Activated naive CD4-positive, alpha-beta T cell treated with anti-CD3 and anti-CD28 coated beads, Interleukin-2, amount 10 ng/mL, durations not matched to agents 7 days and 5 days (primary cell): ENCODE results near the gene SGCA.

Experiments
- CTCF ChIA-PET: fragments of 350-600 bp; sonication (Branson Sonifier 250); formaldehyde crosslinking; loops from one replicate; lab custom pipeline; 2021; ENCODE audit warnings: antibody characterized with exemption; lab: Charles Lee
- DNase-seq: peaks from one replicate; pipeline ENCODE4 v3.0.0-alpha.2; 2020
- H3K27ac Mint-ChIP-seq: one replicate; pipeline ENCODE4 v1.8.0; 2021; ENCODE audit warnings: mild to moderate bottlenecking, moderate library complexity, mixed read lengths
- H3K27me3 Mint-ChIP-seq: one replicate; pipeline ENCODE4 v1.8.0; 2021; ENCODE audit warnings: mild to moderate bottlenecking, mixed read lengths
- H3K36me3 Mint-ChIP-seq: one replicate; pipeline ENCODE4 v1.8.0; 2021; ENCODE audit warnings: mixed read lengths
- H3K4me1 Mint-ChIP-seq: one replicate; pipeline ENCODE4 v1.8.0; 2021; ENCODE audit warnings: mixed read lengths
- H3K4me3 Mint-ChIP-seq: one replicate; pipeline ENCODE4 v1.8.0; 2021; ENCODE audit warnings: mild to moderate bottlenecking, moderate library complexity, mixed read lengths
- H3K9me3 Mint-ChIP-seq: one replicate; pipeline ENCODE4 v1.8.0; 2021; ENCODE audit warnings: mixed read lengths

SGCA gene

GRCh38 chr17:50213026-50214022 is 47.5 kb downstream of the SGCA start:
- Mint-ChIP-seq H3K27me3 (peaks cover 79% of the 10 kb centered on the region), H3K36me3 (no peaks in the 10 kb centered on the region)
- DNase-seq = peak; percentile 70

GRCh38 chr17:50214976-50215760 is 49.4 kb downstream of the SGCA start:
- Mint-ChIP-seq H3K27ac (no peak overlapping the region), H3K4me3 (no peak overlapping the region), H3K4me1 (peaks cover 16% of the 10 kb centered on the region), H3K9me3 (no peaks in the 10 kb centered on the region), H3K36me3 (no peaks in the 10 kb centered on the region), H3K27me3 (peaks cover 70% of the 10 kb centered on the region)
- CTCF ChIA-PET = interaction anchor here (1.0 to 1.6 kb wide), 5 partner anchors 15 to 83 kb away, joined by 3 to 4 read pairs (median 3); no protein-coding TSS in a partner anchor
- DNase-seq = no peak

More at GRCh38 chr17:50213026-50214022, 47.5 kb downstream of the SGCA start:
- Mint-ChIP-seq H3K4me1 (peaks cover 11% of the 10 kb centered on the region), H3K4me3 (no peak overlapping the region), H3K27ac (no peak overlapping the region), H3K9me3 (no peaks in the 10 kb centered on the region)
- CTCF ChIA-PET = interaction anchor here (0.9 to 5.1 kb wide), 9 partner anchors 9 to 105 kb away, joined by 3 to 40 read pairs (median 5); partner anchors contain the start of gene COL1A1

DNA sequence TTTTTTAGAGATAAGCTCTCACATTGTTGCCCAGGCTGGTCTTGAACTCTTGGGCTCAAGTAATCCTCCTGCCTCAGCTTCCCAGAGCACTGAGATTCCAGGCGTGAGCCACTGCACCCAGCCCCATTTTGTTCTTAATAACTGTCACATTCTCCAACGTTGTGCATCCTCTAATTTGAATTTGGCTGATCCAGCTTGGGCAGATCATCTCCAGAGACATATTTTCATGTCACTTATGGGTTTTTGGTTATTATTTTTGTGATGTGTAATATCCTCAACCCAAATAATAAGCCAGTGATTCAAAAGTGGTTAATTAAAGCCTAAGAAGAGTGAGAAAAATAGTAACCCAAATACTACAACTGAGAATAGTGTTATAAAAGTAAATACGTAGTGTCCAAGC is 51.8 kb downstream of the SGCA start:
- Mint-ChIP-seq H3K9me3 (no peaks in the 10 kb centered on the region), H3K27ac (no peak overlapping the region), H3K27me3 (peaks cover 53% of the 10 kb centered on the region), H3K36me3 (no peaks in the 10 kb centered on the region), H3K4me1 (peaks cover 26% of the 10 kb centered on the region), H3K4me3 (no peak overlapping the region)
- DNase-seq = no peak
- CTCF ChIA-PET = interaction anchor here (0.9 to 1.3 kb wide), 3 partner anchors 16 to 52 kb away, joined by 4 to 5 read pairs (median 5); partner anchors contain the start of gene COL1A1

GRCh38 chr17:50218071-50218759 is 52.4 kb downstream of the SGCA start:
- Mint-ChIP-seq H3K36me3 (no peaks in the 10 kb centered on the region), H3K27me3 (peaks cover 47% of the 10 kb centered on the region), H3K4me1 (peaks cover 19% of the 10 kb centered on the region), H3K4me3 (no peak overlapping the region), H3K27ac (peak overlapping the region; percentile 11), H3K9me3 (no peaks in the 10 kb centered on the region)
- CTCF ChIA-PET = interaction anchor here (0.8 to 1.3 kb wide), 5 partner anchors 12 to 54 kb away, joined by 3 to 5 read pairs (median 4); partner anchors contain the start of gene COL1A1
- no peak for DNase-seq

DNA sequence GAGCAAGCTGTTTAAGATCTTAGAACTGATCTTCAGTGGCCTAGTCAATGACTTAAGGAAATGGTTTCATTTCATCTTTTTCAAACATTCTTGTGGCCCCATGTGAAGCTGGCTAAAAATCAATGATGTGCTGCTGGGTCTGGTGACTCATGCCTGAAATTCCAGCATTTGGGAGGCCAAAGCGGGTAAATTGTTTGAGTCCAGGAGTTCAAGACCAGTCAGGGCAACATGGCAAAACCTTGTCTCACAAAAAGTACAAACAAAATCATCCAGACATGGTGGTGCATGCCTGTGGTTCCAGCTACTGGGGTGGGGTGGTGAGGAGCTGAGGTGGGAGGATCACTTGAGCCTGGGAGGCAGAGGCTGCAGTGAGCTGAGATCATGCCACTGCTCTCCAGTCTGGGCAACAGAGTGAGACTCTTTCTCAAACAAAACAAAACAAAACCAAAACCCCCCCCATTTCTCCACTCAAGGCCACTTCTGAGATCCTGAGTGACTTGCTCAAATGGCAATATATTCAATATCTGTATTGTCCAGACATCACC is 53.0 kb downstream of the SGCA start:
- DNase-seq = no peak
- Mint-ChIP-seq H3K9me3 (no peaks in the 10 kb centered on the region), H3K27me3 (peaks cover 46% of the 10 kb centered on the region), H3K36me3 (no peaks in the 10 kb centered on the region), H3K27ac (peak overlapping the region; percentile 11), H3K4me1 (peaks cover 17% of the 10 kb centered on the region), H3K4me3 (no peak overlapping the region)
- CTCF ChIA-PET = interaction anchor here (0.8 to 1.3 kb wide), 4 partner anchors 13 to 53 kb away, joined by 3 to 4 read pairs (median 4); partner anchors contain the start of gene COL1A1

- no peak for DNase-seq
- no peaks in the 10 kb centered on the region for H3K36me3 Mint-ChIP-seq
- H3K9me3 Mint-ChIP-seq = no peaks in the 10 kb centered on the region
- H3K27ac Mint-ChIP-seq = no peak overlapping the region
- H3K27me3 Mint-ChIP-seq = peaks cover 41% of the 10 kb centered on the region
- no peak overlapping the region for H3K4me3 Mint-ChIP-seq
- H3K4me1 Mint-ChIP-seq = peaks cover 17% of the 10 kb centered on the region
- CTCF ChIA-PET = interaction anchor here (1.2 to 1.8 kb wide), 4 partner anchors 15 to 78 kb away, joined by 3 to 4 read pairs (median 4); no protein-coding TSS in a partner anchor
Measured at GRCh38 chr17:50219342-50219741, 53.5 kb downstream of the SGCA start.

DNA sequence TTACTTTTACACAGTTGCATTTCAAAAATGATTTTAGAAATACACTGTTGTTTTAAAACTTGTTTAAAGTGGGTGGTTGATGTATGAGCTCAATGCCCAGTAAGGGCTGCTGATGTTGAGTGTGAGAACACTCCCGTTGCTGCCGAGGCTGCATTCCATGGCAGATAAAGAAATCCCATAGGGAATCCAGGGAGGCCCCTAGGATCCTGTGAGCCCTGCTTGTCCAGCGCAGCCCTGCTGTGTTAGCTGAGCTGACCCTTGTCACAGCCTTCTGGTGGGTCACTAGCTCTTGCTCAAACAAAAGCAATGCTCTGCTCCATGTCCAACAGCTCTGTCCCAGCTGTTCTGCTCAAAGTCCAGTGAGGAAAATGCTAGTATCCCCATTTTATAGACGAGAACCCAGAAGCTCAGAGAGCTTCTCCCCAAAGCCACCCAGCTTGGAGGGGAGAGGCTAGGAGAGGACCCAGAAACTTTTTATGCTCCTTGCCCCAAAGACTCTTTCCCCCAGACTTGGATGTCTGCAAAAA is 54.2 kb downstream of the SGCA start:
- H3K4me3 Mint-ChIP-seq = no peak overlapping the region
- CTCF ChIA-PET = interaction anchor here (1.3 to 1.8 kb wide), 2 partner anchors 53 to 78 kb away, joined by 4 read pairs; no protein-coding TSS in a partner anchor
- no peak overlapping the region for H3K27ac Mint-ChIP-seq
- H3K36me3 Mint-ChIP-seq = no peaks in the 10 kb centered on the region
- H3K4me1 Mint-ChIP-seq = peaks cover 17% of the 10 kb centered on the region
- DNase-seq = no peak
- peaks cover 35% of the 10 kb centered on the region for H3K27me3 Mint-ChIP-seq
- peaks cover 5% of the 10 kb centered on the region for H3K9me3 Mint-ChIP-seq

DNA sequence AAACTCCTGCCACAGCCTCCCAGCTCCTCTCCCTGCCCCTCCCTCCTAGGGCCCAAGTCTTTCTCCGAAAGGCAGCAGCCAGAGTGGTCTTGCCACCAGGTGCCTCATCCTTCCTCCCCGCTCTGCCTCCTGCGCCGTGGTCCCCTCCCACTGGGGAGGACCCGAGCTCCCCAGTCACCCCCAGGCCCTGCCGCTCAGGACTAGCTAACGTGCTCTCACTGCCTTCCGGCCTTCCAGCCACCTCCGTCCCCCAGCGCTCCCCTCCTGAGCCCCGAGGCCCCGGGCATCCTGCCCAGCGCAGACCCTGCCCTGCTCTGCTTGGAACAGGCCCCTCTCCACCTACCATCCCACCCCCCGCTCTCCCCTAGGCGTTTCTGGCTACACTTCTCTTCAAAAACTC is 55.0 kb downstream of the SGCA start:
- peak overlapping the region; percentile 7 for H3K27ac Mint-ChIP-seq
- DNase-seq = no peak

DNA sequence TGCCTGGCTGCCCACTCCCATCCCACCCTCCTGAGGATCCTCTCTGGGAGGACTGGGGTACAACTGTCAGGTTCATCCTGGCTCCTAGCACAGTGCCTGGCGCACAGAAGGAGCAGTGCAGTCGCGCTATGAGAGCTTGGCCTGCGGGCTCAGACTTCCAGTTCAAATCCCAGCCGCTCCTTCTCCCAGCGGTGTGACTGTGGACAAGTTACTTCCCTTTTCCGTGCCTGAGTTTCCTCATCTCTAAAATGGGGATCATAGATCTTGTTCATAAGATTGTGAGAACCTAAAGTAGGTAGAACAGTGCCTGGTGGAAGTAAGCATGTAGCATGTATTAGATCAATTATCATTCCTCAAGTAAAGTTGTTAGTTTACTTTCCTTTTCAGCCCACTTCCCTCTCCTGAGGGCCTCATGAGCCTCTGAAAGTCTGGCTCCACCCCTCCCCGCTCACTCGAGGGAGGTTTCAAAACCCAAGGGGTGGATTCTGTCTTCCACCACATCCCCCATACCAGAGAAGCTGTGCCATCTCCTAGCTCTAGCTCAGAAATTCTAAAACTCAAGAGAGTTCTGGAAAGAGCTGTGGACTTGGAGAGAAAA is 55.6 kb downstream of the SGCA start:
- H3K4me1 Mint-ChIP-seq = peaks cover 17% of the 10 kb centered on the region
- peak; percentile 75 for DNase-seq
- H3K36me3 Mint-ChIP-seq = no peaks in the 10 kb centered on the region
- H3K27ac Mint-ChIP-seq = peak overlapping the region; percentile 42
- H3K9me3 Mint-ChIP-seq = peaks cover 13% of the 10 kb centered on the region
- CTCF ChIA-PET = interaction anchor here (1.3 to 1.8 kb wide), 5 partner anchors 8 to 76 kb away, joined by 3 to 6 read pairs (median 4); no protein-coding TSS in a partner anchor
- H3K27me3 Mint-ChIP-seq = peaks cover 29% of the 10 kb centered on the region
- no peak overlapping the region for H3K4me3 Mint-ChIP-seq

More for the DNA sequence above, 55.0 kb downstream of the SGCA start:
- H3K27me3 Mint-ChIP-seq = peaks cover 33% of the 10 kb centered on the region
- CTCF ChIA-PET = interaction anchor here (1.3 to 1.8 kb wide), 2 partner anchors 52 to 77 kb away, joined by 4 read pairs; no protein-coding TSS in a partner anchor
- H3K4me1 Mint-ChIP-seq = peaks cover 17% of the 10 kb centered on the region
- H3K9me3 Mint-ChIP-seq = peaks cover 10% of the 10 kb centered on the region
- H3K36me3 Mint-ChIP-seq = no peaks in the 10 kb centered on the region
- H3K4me3 Mint-ChIP-seq = no peak overlapping the region

- no peak overlapping the region for H3K4me3 Mint-ChIP-seq
- DNase-seq = no peak
- no peaks in the 10 kb centered on the region for H3K36me3 Mint-ChIP-seq
- peaks cover 23% of the 10 kb centered on the region for H3K27me3 Mint-ChIP-seq
- H3K4me1 Mint-ChIP-seq = peaks cover 17% of the 10 kb centered on the region
- H3K27ac Mint-ChIP-seq = no peak overlapping the region
- CTCF ChIA-PET = interaction anchor here (1.3 to 1.5 kb wide), 5 partner anchors 9 to 50 kb away, joined by 3 to 6 read pairs (median 4); partner anchors contain the start of gene COL1A1
- peaks cover 17% of the 10 kb centered on the region for H3K9me3 Mint-ChIP-seq
Measured at GRCh38 chr17:50221864-50222545, 56.2 kb downstream of the SGCA start.

- Mint-ChIP-seq H3K36me3 (no peaks in the 10 kb centered on the region), H3K27me3 (peaks cover 28% of the 10 kb centered on the region), H3K4me3 (no peak overlapping the region), H3K4me1 (peaks cover 17% of the 10 kb centered on the region), H3K9me3 (peaks cover 17% of the 10 kb centered on the region), H3K27ac (no peak overlapping the region)
- CTCF ChIA-PET = interaction anchor here (1.3 to 1.4 kb wide), 2 partner anchors 11 to 21 kb away, joined by 3 to 4 read pairs; partner anchors contain the start of gene COL1A1
- no peak for DNase-seq
Measured at GRCh38 chr17:50222922-50223321, 57.1 kb downstream of the SGCA start.
